Measurements from ENCODE around the gene CCT5.
"Not testable (repeated sequence)": the region's sequence is repeated elsewhere in the genome, so short reads cannot be mapped to it uniquely, and the experiment has no call there.

CCT5 gene

GRCh38 chr5:10303699-10304170, 53.7 kb downstream of the CCT5 start:
- Mint-ChIP-seq H3K4me1 (ENCODE audit: low read depth in 2 of 2) (peaks cover 6 to 7% of the 10 kb centered on the region in 2 donors), H3K36me3 (ENCODE audit: insufficient read depth) (peaks cover 6% of the 10 kb centered on the region), H3K4me3 (no peak overlapping the region), H3K9me3 (no peaks in the 10 kb centered on the region), H3K27ac (no peak overlapping the region), H3K27me3 (peaks cover 34 to 37% of the 10 kb centered on the region in 2 donors)
- DNase-seq (no peak), ATAC-seq (replicated peaks) (no peak)

- Mint-ChIP-seq H3K9me3 (no peaks in the 10 kb centered on the region), H3K27me3 (peaks cover 39 to 41% of the 10 kb centered on the region in 2 donors), H3K36me3 (ENCODE audit: insufficient read depth) (peaks cover 6% of the 10 kb centered on the region), H3K4me3 (no peak overlapping the region), H3K27ac (no peak overlapping the region), H3K4me1 (ENCODE audit: low read depth in 2 of 2) (peaks cover 6 to 7% of the 10 kb centered on the region in 2 donors)
- DNase-seq (no peak), ATAC-seq (replicated peaks) (no peak)
Observed at GRCh38 chr5:10304932-10305331, 54.9 kb downstream of the CCT5 start.

GRCh38 chr5:10306114-10306513, 56.0 kb downstream of the CCT5 start:
- Mint-ChIP-seq H3K27me3 (peaks cover 39 to 41% of the 10 kb centered on the region in 2 donors), H3K4me1 (ENCODE audit: low read depth in 2 of 2) (peaks cover 6 to 7% of the 10 kb centered on the region in 2 donors), H3K4me3 (peak overlapping the region in 1 of 2 donors; percentile 20), H3K27ac (no peak overlapping the region), H3K9me3 (no peaks in the 10 kb centered on the region), H3K36me3 (ENCODE audit: insufficient read depth) (peaks cover 6% of the 10 kb centered on the region)
- ATAC-seq (replicated peaks) (no peak), DNase-seq (no peak)

- H3K27ac Mint-ChIP-seq = peak overlapping the region in 1 of 2 donors; percentile 83
- H3K4me3 Mint-ChIP-seq = peak overlapping the region; percentile 88 to 89
- peaks cover 6 to 7% of the 10 kb centered on the region in 2 donors for H3K4me1 Mint-ChIP-seq (ENCODE audit: low read depth in 2 of 2)
- peaks cover 41 to 42% of the 10 kb centered on the region in 2 donors for H3K27me3 Mint-ChIP-seq
- peaks cover 6% of the 10 kb centered on the region for H3K36me3 Mint-ChIP-seq (ENCODE audit: insufficient read depth)
- no peak for DNase-seq
- H3K9me3 Mint-ChIP-seq = no peaks in the 10 kb centered on the region
- ATAC-seq (replicated peaks) = no peak
Observed at GRCh38 chr5:10306806-10307205, 56.7 kb downstream of the CCT5 start.

GRCh38 chr5:10307206-10308148, 57.4 kb downstream of the CCT5 start, which contains the start of gene CMBL:
TSS of gene CMBL (minus strand) at chr5:10307902. CDS start at chr5:10290762, 17,140 bp downstream.
- Mint-ChIP-seq H3K27me3 (peaks cover 41 to 44% of the 10 kb centered on the region in 2 donors), H3K36me3 (ENCODE audit: insufficient read depth) (peaks cover 6% of the 10 kb centered on the region), H3K4me1 (ENCODE audit: low read depth in 2 of 2) (peaks cover 6 to 7% of the 10 kb centered on the region in 2 donors), H3K27ac (peak within 1 kb of the TSS in 1 of 2 donors; percentile 83), H3K4me3 (peak within 1 kb of the TSS; percentile 88 to 89), H3K9me3 (no peaks in the 10 kb centered on the region)
- DNase-seq (no peak), ATAC-seq (replicated peaks) (peak; percentile 80)

- peaks cover 9% of the 10 kb centered on the region for H3K36me3 Mint-ChIP-seq (ENCODE audit: insufficient read depth)
- no peak for DNase-seq
- H3K4me1 Mint-ChIP-seq (ENCODE audit: low read depth in 2 of 2) = peaks cover 6 to 7% of the 10 kb centered on the region in 2 donors
- H3K27me3 Mint-ChIP-seq = peaks cover 41 to 44% of the 10 kb centered on the region in 2 donors
- peak overlapping the region in 1 of 2 donors; percentile 26 for H3K27ac Mint-ChIP-seq
- peak overlapping the region; percentile 40 to 62 for H3K4me3 Mint-ChIP-seq
- H3K9me3 Mint-ChIP-seq = no peaks in the 10 kb centered on the region
- ATAC-seq (replicated peaks) = no peak
Observed at GRCh38 chr5:10308844-10309243, 58.8 kb downstream of the CCT5 start.

GRCh38 chr5:10310066-10310779, 60.1 kb downstream of the CCT5 start:
- peaks cover 3% of the 10 kb centered on the region for H3K36me3 Mint-ChIP-seq (ENCODE audit: insufficient read depth)
- no peak for DNase-seq
- H3K27me3 Mint-ChIP-seq = peaks cover 35 to 40% of the 10 kb centered on the region in 2 donors
- peaks cover 6 to 7% of the 10 kb centered on the region in 2 donors for H3K4me1 Mint-ChIP-seq (ENCODE audit: low read depth in 2 of 2)
- H3K4me3 Mint-ChIP-seq = no peak overlapping the region
- H3K27ac Mint-ChIP-seq = no peak overlapping the region
- H3K9me3 Mint-ChIP-seq = no peaks in the 10 kb centered on the region
- no peak for ATAC-seq (replicated peaks)

- peaks cover 27 to 33% of the 10 kb centered on the region in 2 donors for H3K27me3 Mint-ChIP-seq
- not testable (repeated sequence) for DNase-seq; H3K4me1 Mint-ChIP-seq (ENCODE audit: low read depth in 2 of 2); H3K36me3 Mint-ChIP-seq (ENCODE audit: insufficient read depth); H3K27ac Mint-ChIP-seq; ATAC-seq (replicated peaks); H3K9me3 Mint-ChIP-seq; H3K4me3 Mint-ChIP-seq
Observed at GRCh38 chr5:10310835-10311570, 60.9 kb downstream of the CCT5 start.

GRCh38 chr5:10311595-10312425, 61.7 kb downstream of the CCT5 start:
- H3K27me3 Mint-ChIP-seq = peaks cover 19 to 25% of the 10 kb centered on the region in 2 donors
- peaks cover 6 to 7% of the 10 kb centered on the region in 2 donors for H3K4me1 Mint-ChIP-seq (ENCODE audit: low read depth in 2 of 2)
- no peak for DNase-seq
- H3K4me3 Mint-ChIP-seq = no peak overlapping the region
- no peak for ATAC-seq (replicated peaks)
- H3K9me3 Mint-ChIP-seq = no peaks in the 10 kb centered on the region
- no peak overlapping the region for H3K27ac Mint-ChIP-seq
- peaks cover 3% of the 10 kb centered on the region for H3K36me3 Mint-ChIP-seq (ENCODE audit: insufficient read depth)

GRCh38 chr5:10315201-10315600, 65.1 kb downstream of the CCT5 start:
- DNase-seq (no peak), ATAC-seq (replicated peaks) (no peak)
- Mint-ChIP-seq H3K9me3 (no peaks in the 10 kb centered on the region), H3K4me1 (ENCODE audit: low read depth in 2 of 2) (no peaks in the 10 kb centered on the region), H3K4me3 (no peak overlapping the region), H3K27me3 (peaks cover 0 to 13% of the 10 kb centered on the region in 2 donors), H3K36me3 (ENCODE audit: insufficient read depth) (peaks cover 3% of the 10 kb centered on the region), H3K27ac (no peak overlapping the region)
